GM19328 (cell line): ENCODE data around the gene IL12RB1.
"Not testable (repeated sequence)": the region's sequence is repeated elsewhere in the genome, so short reads cannot be mapped to it uniquely, and the experiment has no call there.

Source experiments
- ATAC-seq: cut with Tn5 transposase; IDR thresholded peaks from one replicate; pipeline ENCODE4 v1.9.1; 2021; ENCODE audit warnings: mild to moderate bottlenecking, moderate library complexity; ENCODE audit not compliant: unreplicated experiment

Gene IL12RB1

DNA sequence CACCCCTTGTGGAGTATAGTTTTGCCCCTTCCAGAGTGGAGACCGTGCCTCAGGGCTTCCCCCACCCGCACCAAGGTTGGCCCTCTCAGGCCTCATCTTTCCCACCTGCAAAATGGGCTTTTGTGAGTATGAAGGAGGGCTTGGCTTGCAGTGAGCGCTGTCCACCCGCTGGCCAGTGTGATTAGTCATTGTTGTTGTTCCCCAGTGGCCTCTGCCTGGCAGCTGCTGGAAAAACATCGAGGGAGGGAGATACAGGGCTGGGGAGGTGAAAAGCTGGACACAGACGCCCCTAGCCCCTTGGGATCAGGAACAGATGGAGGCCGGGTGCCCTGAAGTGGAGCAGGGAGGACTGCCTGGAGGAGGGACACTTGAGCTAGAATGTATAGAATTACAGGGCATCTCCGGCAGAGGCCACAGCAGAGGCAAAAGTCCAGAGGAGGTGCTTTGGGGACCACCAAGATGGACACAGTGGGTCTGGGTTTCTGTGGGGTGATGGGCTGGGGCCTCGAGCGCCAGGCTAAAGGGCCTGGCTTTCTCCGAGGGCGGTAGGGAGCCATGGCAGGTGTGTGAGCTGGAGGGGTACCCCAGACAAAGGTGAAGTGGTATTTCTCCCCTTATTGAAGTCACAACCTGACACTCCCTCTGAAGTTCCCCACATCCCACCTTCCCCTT, 3.9 kb upstream of the IL12RB1 start:
- ATAC-seq, result no peak

DNA sequence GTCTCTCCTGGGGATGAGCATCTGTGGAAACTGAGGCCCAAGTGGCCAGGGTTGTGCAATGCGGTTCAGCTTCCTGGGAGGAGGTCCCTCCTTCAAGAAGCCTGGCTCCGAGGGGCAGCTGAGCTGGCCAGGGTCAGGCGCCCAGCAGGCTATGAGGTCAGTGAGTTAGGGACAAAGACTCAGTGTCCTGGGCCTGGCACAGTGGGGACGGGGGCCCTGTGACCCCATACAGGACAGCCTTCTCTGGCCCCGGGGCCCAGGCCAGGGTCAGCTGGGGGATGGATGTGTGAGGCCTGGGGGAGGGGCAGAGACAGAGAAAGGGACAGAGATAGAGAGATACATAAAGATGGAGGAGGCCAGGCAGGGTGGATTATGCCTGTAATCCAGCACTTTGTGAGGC, 3.0 kb upstream of the IL12RB1 start:
- no peak for ATAC-seq

DNA sequence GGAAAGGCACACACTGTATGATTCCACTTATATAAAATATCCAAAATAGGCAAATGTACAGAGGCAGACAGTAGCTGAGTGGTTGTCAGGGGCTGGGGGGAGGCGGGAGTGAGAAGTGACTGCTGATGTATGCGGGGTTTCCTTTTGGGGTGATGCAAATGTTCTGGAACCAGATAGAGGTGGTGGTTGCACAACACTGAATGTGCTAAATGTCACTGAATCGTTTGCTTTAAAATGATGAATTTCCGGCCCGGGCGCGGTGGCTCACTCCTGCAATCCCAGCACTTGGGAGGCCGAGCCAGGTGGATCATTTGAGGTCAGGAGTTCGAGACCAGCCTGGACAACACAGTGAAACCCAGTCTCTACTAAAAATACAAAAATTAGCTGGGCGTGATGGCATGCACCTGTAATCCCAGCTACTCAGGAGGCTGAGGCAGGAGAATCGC, 2.4 kb upstream of the IL12RB1 start:
- ATAC-seq, result not testable (repeated sequence)

GRCh38 chr19:18085702-18086457, 854 bp downstream of the IL12RB1 start:
- no peak for ATAC-seq

GRCh38 chr19:18083929-18084684, 2.6 kb downstream of the IL12RB1 start:
- no peak for ATAC-seq

- ATAC-seq, result no peak
Measured at GRCh38 chr19:18074192-18074591, 12.5 kb downstream of the IL12RB1 start.

- ATAC-seq, result no peak
Measured at GRCh38 chr19:18073197-18073596, 13.5 kb downstream of the IL12RB1 start.

GRCh38 chr19:18072335-18072734, 14.4 kb downstream of the IL12RB1 start:
- ATAC-seq, result no peak

DNA sequence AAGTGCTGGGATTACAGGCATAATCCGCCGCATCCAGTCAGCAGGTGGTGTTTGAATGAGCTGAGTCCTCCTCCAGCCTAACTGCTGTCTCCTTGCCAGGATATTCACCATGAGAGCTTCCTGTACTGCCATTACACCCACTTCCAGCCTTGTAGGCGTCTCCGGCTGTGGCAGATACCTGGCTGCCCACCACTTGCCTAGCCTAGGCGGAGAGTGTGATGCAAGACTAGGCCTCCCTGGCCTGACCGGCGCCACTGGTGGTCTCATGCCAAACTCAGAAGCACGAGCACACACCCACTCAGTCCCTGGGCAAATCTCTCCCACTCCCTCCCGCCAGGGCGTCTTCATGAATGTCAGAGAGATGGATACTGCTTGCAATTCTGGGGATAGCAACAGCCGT, 16.6 kb downstream of the IL12RB1 start:
- no peak for ATAC-seq

DNA sequence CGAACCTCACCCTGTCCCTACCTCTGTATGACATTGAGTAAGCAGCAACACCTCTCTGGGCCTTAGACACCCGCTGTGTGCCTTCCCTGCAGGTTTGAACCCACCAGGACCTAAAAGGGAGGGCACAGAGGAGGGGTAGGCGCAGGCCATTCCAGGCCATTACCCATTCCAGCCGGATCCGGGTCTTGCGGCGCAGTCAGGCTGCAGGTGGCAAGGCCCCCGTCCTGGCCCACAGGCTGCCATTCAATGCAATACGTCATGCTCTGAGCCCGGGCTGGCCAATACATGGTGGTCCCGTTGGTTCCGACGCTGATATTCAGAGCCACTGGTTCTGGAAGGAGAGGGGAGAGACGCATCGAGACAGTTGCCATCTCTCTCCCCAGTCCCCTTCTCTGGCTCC, 17.4 kb downstream of the IL12RB1 start:
- no peak for ATAC-seq

- ATAC-seq, result no peak
Measured at GRCh38 chr19:18068395-18068794, 18.3 kb downstream of the IL12RB1 start.

GRCh38 chr19:18065173-18065495, 21.6 kb downstream of the IL12RB1 start:
- no peak for ATAC-seq

DNA sequence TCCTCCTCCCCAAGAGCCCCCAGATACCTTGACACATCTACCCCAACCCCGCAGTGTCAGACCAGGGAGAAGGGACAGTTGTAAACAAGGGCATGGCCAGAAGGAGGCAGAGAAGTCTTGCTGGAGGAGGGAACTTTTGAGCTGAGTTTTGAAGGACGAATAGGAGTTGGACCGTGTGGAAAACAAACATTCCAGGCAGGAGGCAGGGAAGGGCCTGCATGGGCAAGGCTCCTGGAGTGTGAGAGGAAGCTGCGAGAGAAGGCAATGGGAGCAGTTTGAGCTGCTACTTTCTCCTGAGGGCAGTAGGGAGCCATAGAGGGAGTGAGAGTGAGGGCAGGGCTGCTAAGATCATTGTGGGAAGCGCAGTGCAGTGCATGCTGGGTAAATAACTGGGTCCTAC, 23.3 kb downstream of the IL12RB1 start:
- ATAC-seq, result no peak

DNA sequence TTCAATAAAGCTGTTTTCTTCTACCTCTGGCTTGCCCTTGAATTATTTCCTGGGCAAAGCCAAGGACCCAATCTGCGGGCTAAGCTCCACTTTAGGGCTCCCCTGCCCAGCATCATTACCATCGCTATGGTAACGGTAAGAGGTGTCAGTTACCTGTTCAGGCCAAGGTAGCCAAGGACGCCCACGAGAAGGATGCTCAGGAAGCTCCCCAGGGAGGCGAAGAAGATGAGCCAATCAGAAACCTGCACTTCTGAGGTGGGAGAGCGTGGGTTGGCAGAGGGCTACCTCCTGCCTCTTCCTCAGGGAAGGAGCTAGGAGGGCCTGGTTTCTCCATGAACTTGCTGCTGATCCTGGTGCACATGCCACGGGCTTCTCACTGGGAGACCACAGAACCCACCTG, 24.7 kb downstream of the IL12RB1 start:
- ATAC-seq, result no peak

DNA sequence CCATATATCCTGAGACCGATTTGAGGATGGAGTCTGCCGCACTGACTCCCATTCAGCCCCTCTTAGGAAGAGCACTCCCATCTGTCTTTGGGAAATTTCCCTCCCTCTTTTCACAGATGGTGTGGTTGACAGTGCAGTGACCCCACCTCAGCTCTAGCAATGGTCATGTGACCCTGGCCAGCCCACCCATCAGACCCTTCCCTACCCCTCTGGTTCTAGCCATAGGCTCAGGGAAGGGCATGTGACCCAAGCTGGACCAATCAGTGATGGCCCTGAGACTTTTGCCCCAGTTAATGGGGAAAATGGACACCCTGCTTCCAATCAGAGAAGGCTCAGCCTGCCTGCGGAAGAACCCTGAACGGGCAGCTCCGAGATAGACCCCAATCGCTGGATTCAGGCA, 26.3 kb downstream of the IL12RB1 start:
- no peak for ATAC-seq

DNA sequence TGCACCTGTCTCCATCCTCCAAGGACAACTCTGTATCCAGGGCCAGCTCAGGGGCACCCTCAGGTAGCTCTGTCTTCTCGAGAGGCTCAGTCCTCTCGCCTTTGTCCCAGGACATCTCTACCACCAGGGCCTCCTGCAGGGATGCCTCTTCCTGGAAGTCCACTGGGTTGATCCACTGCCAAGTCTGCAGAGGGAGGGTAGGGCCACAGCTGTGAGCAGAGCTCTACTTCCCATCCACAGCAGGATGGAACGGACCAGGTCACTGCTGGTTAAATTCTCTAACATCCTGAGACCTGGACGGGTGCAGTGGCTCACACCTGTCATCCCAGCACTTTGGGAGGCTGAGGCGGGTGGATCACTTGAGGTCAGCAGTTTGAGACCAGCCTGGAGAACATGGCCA, 26.8 kb downstream of the IL12RB1 start:
- ATAC-seq, result no peak

DNA sequence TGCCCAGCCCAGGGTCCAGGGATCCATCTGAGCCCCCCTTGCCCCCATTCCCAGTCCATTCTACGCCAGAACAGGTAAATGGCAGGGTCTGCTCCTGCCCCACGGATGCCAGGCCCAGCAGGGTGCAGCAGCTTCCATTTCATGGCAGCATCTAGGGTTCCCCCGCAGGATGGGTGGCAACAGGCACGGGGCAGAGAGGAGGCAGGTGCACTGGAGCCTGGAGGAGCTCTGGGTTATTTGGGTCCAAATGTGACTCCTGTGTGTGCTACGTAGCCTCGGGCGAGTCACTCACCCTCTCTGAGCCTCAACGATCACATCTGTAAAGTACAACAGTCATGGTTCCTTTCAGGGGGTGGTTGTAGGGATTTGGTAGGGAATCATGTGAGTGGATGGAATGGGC, 27.4 kb downstream of the IL12RB1 start:
- ATAC-seq, result no peak

GRCh38 chr19:18058208-18059009, 28.3 kb downstream of the IL12RB1 start:
- no peak for ATAC-seq

DNA sequence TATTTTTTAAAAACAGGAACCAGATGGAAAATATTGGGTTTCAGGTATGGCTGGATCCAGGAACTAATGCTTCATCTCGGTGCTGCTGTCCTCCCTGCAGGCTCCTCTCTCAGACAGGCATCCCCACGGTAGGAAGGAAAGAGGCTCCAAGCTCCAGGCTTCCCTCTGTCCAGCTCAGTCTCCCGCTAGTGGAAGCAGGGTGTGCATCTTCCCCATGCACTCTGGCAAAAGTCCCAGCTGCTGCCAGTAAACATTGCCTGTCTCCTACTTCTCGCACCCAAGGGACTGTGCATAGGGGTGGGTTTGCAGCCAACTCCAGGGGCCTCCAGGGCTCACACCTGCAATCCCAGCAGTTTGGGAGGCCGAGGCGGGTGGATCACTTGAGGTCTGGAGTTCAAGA, 29.2 kb downstream of the IL12RB1 start:
- ATAC-seq, result no peak

DNA sequence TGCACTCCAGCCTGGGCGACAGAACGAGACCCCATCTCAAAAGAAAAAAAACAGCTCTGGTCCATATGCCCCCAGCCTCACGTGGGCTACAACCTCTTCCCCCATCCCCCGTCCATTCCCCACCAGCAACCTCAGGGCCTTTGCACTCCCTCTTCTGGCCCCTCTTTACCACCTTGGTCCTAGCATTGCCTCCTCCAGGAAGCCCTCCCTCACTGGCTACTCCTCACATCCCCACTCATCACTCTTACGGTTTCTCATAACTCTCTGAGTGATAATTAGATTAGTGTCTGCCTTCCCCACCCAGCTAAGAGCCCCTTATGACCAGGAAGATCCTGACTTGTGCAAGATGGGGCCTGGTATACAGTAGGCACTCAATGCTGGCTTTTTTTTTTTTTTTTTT, 30.8 kb downstream of the IL12RB1 start:
- ATAC-seq, result no peak

- ATAC-seq, result no peak
Measured at GRCh38 chr19:18053576-18054219, 33.0 kb downstream of the IL12RB1 start.
